Stimulated activated naive B cell treated with anti-CD40 and anti-IgM and Interleukin-4, amounts not matched to agents 10 μg/mL and 1 μg/mL and 100 μg/mL, for 72 hours (primary cell): ENCODE measurements around the gene OSBPL10.
"Not testable (repeated sequence)": the region's sequence is repeated elsewhere in the genome, so short reads cannot be mapped to it uniquely, and the experiment has no call there.

Experiments used
- ATAC-seq, 2 donors: fragments of 150-1000 bp; cut with Tn5 transposase; replicated peaks; 2 replicates each; pipeline ENCODE4 v1.10.0; 2021; ENCODE audit warnings: moderate library complexity in 1 of 2
- DNase-seq: peaks from one replicate; pipeline ENCODE4 v3.0.0; 2021
- H3K27ac Mint-ChIP-seq: one replicate; pipeline ENCODE4 v1.8.0; 2022; ENCODE audit warnings: mild to moderate bottlenecking, mixed read lengths
- H3K27me3 Mint-ChIP-seq, 2 donors: one replicate each; pipeline ENCODE4 v1.8.0; 2022; ENCODE audit warnings: mixed read lengths in 2 of 2
- H3K36me3 Mint-ChIP-seq, 2 donors: one replicate each; pipeline ENCODE4 v1.8.0; 2022; ENCODE audit warnings: mixed read lengths in 2 of 2, mild to moderate bottlenecking in 1 of 2
- H3K4me1 Mint-ChIP-seq, 2 donors: one replicate each; pipeline ENCODE4 v1.8.0; 2022; ENCODE audit warnings: mixed read lengths in 2 of 2, mild to moderate bottlenecking in 1 of 2
- H3K4me3 Mint-ChIP-seq, 2 donors: one replicate each; pipeline ENCODE4 v1.8.0; 2022; ENCODE audit warnings: mild to moderate bottlenecking in 2 of 2, mixed read lengths in 2 of 2, moderate library complexity in 1 of 2
- H3K9me3 Mint-ChIP-seq, 2 donors: one replicate each; pipeline ENCODE4 v1.8.0; 2022; ENCODE audit warnings: mixed read lengths in 2 of 2, mild to moderate bottlenecking in 1 of 2

OSBPL10 gene

GRCh38 chr3:31798840-31799239, 182.2 kb downstream of the OSBPL10 start:
- H3K27ac Mint-ChIP-seq = peak overlapping the region; percentile 60
- peaks cover 18 to 38% of the 10 kb centered on the region in 2 donors for H3K36me3 Mint-ChIP-seq
- H3K27me3 Mint-ChIP-seq = no peaks in the 10 kb centered on the region
- H3K4me3 Mint-ChIP-seq = no peak overlapping the region
- ATAC-seq (no peak), DNase-seq (no peak)
- peaks cover 25 to 45% of the 10 kb centered on the region in 2 donors for H3K4me1 Mint-ChIP-seq
- H3K9me3 Mint-ChIP-seq = peaks cover 0 to 4% of the 10 kb centered on the region in 2 donors

GRCh38 chr3:31793821-31794220, 187.2 kb downstream of the OSBPL10 start:
- Mint-ChIP-seq H3K4me3 (no peak overlapping the region), H3K27me3 (no peaks in the 10 kb centered on the region), H3K9me3 (peaks cover 0 to 4% of the 10 kb centered on the region in 2 donors), H3K36me3 (peaks cover 35 to 58% of the 10 kb centered on the region in 2 donors), H3K4me1 (peaks cover 19 to 40% of the 10 kb centered on the region in 2 donors), H3K27ac (no peak overlapping the region)
- ATAC-seq (no peak), DNase-seq (no peak)

GRCh38 chr3:31791090-31791430, 190.0 kb downstream of the OSBPL10 start:
- Mint-ChIP-seq H3K27ac (no peak overlapping the region), H3K36me3 (peaks cover 34 to 49% of the 10 kb centered on the region in 2 donors), H3K27me3 (no peaks in the 10 kb centered on the region), H3K9me3 (peaks cover 0 to 2% of the 10 kb centered on the region in 2 donors), H3K4me1 (peaks cover 19 to 34% of the 10 kb centered on the region in 2 donors), H3K4me3 (no peak overlapping the region)
- no peak for ATAC-seq
- DNase-seq = no peak

GRCh38 chr3:31790193-31791089, 190.6 kb downstream of the OSBPL10 start:
- Mint-ChIP-seq H3K27me3 (no peaks in the 10 kb centered on the region), H3K4me3 (no peak overlapping the region), H3K4me1 (peaks cover 14 to 31% of the 10 kb centered on the region in 2 donors), H3K9me3 (peaks cover 0 to 2% of the 10 kb centered on the region in 2 donors), H3K27ac (no peak overlapping the region), H3K36me3 (peaks cover 30 to 43% of the 10 kb centered on the region in 2 donors)
- DNase-seq = no peak
- ATAC-seq = no peak

GRCh38 chr3:31789429-31789828, 191.6 kb downstream of the OSBPL10 start:
- H3K4me3 Mint-ChIP-seq = no peak overlapping the region
- ATAC-seq (no peak), DNase-seq (no peak)
- peak overlapping the region; percentile 70 for H3K27ac Mint-ChIP-seq
- H3K9me3 Mint-ChIP-seq = no peaks in the 10 kb centered on the region
- peaks cover 26 to 40% of the 10 kb centered on the region in 2 donors for H3K36me3 Mint-ChIP-seq
- H3K4me1 Mint-ChIP-seq = peaks cover 11 to 26% of the 10 kb centered on the region in 2 donors
- H3K27me3 Mint-ChIP-seq = no peaks in the 10 kb centered on the region

GRCh38 chr3:31785734-31786133, 195.3 kb downstream of the OSBPL10 start:
- DNase-seq (no peak), ATAC-seq (no peak)
- Mint-ChIP-seq H3K27me3 (no peaks in the 10 kb centered on the region), H3K4me3 (no peak overlapping the region), H3K4me1 (peaks cover 8 to 19% of the 10 kb centered on the region in 2 donors), H3K27ac (no peak overlapping the region), H3K36me3 (peaks cover 19 to 54% of the 10 kb centered on the region in 2 donors), H3K9me3 (peaks cover 0 to 8% of the 10 kb centered on the region in 2 donors)

- Mint-ChIP-seq H3K4me3 (no peak overlapping the region), H3K4me1 (peaks cover 6 to 20% of the 10 kb centered on the region in 2 donors), H3K36me3 (peaks cover 20 to 53% of the 10 kb centered on the region in 2 donors), H3K9me3 (peaks cover 0 to 11% of the 10 kb centered on the region in 2 donors), H3K27me3 (no peaks in the 10 kb centered on the region), H3K27ac (no peak overlapping the region)
- DNase-seq (no peak), ATAC-seq (no peak)
Observed at GRCh38 chr3:31785286-31785685, 195.8 kb downstream of the OSBPL10 start.

DNA sequence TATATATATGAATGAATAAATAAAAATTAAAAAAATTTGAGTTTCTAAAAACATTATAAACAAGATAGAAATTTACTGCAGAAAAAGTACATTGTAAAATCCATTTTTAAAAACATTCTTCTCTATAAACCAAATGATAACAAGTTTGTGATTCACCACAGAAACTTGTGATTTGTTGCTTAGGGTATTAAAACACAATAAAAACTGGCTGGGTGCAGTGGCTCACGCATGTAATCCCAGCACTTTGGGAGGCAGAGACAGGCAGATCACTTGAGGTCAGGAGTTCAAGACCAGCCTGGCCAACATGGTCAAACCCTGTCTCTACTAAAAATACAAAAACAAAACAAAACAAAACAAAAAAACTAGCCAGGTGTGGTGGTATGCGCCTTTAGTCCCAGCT, 197.2 kb downstream of the OSBPL10 start:
- H3K4me3 Mint-ChIP-seq, ATAC-seq, DNase-seq, H3K27me3 Mint-ChIP-seq, H3K27ac Mint-ChIP-seq: not testable (repeated sequence)
- Mint-ChIP-seq H3K36me3 (peaks cover 30 to 53% of the 10 kb centered on the region in 2 donors), H3K4me1 (peaks cover 14 to 28% of the 10 kb centered on the region in 2 donors), H3K9me3 (peaks cover 7 to 19% of the 10 kb centered on the region in 2 donors)

DNA sequence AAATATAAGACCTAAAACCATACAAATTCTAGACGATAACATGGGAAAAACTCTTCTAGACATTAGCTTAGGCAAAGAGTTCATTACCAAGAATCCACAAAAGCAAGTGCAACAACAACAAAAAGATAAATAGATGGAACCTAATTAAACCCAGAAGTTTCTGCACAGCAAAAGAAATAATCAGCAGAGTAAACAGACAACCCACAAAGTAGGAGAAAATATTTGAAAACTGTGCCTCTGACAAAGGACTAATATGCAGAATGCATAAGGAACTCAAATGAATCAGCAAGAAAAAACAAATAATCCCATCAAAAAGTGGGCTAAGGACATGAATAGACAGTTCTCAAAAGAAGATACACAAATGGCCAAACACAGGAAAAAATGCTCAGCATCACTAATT, 198.8 kb downstream of the OSBPL10 start:
- Mint-ChIP-seq H3K4me1 (peaks cover 21 to 42% of the 10 kb centered on the region in 2 donors), H3K9me3 (peaks cover 7 to 21% of the 10 kb centered on the region in 2 donors), H3K36me3 (peaks cover 31 to 54% of the 10 kb centered on the region in 2 donors)
- not testable (repeated sequence) for ATAC-seq, H3K4me3 Mint-ChIP-seq, H3K27me3 Mint-ChIP-seq, H3K27ac Mint-ChIP-seq, DNase-seq

DNA sequence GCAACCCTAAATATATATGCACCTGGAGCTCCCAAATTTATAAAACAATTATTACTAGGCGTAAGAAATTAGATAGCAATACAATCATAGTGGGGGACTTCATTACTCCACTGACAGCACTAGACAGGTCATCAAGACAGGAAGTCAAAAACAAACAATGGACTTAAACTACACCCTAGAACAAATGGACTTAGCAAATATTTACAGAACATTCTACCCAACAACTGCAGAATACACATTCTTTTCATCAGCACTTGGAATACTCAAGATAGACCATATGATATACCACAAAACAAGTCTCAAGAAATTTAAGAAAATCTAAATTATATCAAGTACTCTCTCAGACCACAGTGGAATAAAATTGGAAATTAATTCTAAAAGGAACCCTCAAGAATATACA, 201.5 kb downstream of the OSBPL10 start:
- H3K27me3 Mint-ChIP-seq = no peaks in the 10 kb centered on the region
- no peak overlapping the region for H3K27ac Mint-ChIP-seq
- peaks cover 27 to 50% of the 10 kb centered on the region in 2 donors for H3K4me1 Mint-ChIP-seq
- ATAC-seq (no peak), DNase-seq (no peak)
- H3K4me3 Mint-ChIP-seq = no peak overlapping the region
- H3K9me3 Mint-ChIP-seq = peaks cover 7 to 21% of the 10 kb centered on the region in 2 donors
- H3K36me3 Mint-ChIP-seq = peaks cover 38 to 65% of the 10 kb centered on the region in 2 donors

GRCh38 chr3:31777887-31778286, 203.2 kb downstream of the OSBPL10 start:
- ATAC-seq = peak in 1 of 2 donors; percentile 18
- Mint-ChIP-seq H3K4me3 (no peak overlapping the region), H3K4me1 (peaks cover 34 to 57% of the 10 kb centered on the region in 2 donors), H3K27ac (no peak overlapping the region), H3K9me3 (peaks cover 7 to 21% of the 10 kb centered on the region in 2 donors), H3K27me3 (no peaks in the 10 kb centered on the region), H3K36me3 (peaks cover 40 to 63% of the 10 kb centered on the region in 2 donors)
- DNase-seq = no peak

GRCh38 chr3:31777092-31777491, 204.0 kb downstream of the OSBPL10 start:
- Mint-ChIP-seq H3K9me3 (peaks cover 7 to 17% of the 10 kb centered on the region in 2 donors), H3K4me1 (peaks cover 36 to 65% of the 10 kb centered on the region in 2 donors), H3K27me3 (no peaks in the 10 kb centered on the region), H3K36me3 (peaks cover 36 to 59% of the 10 kb centered on the region in 2 donors), H3K27ac (no peak overlapping the region), H3K4me3 (no peak overlapping the region)
- DNase-seq = no peak
- peak in 1 of 2 donors; percentile 18 for ATAC-seq

DNA sequence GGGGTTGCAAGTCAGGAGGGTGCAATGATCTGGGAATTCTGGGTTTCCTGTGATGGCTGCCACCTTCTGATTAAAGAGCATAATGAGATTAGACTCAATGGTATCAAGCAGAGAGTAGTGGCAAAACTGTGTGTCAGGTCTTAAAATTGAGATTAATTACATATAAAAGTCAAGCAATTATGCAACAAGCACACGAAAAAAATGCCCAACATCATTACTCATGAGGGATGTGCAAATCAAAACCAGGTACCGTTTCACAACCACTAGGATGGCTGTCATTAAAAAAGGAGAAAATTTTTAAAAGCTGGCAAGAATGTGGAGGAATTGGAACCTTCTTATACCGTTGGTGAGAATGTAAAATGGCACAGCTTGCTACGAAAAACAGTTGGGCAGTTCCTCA, 205.0 kb downstream of the OSBPL10 start:
- Mint-ChIP-seq H3K36me3 (peaks cover 34 to 48% of the 10 kb centered on the region in 2 donors), H3K4me3 (no peak overlapping the region), H3K9me3 (peaks cover 7 to 13% of the 10 kb centered on the region in 2 donors), H3K27me3 (no peaks in the 10 kb centered on the region), H3K27ac (no peak overlapping the region), H3K4me1 (peaks cover 36 to 66% of the 10 kb centered on the region in 2 donors)
- no peak for DNase-seq
- no peak for ATAC-seq

DNA sequence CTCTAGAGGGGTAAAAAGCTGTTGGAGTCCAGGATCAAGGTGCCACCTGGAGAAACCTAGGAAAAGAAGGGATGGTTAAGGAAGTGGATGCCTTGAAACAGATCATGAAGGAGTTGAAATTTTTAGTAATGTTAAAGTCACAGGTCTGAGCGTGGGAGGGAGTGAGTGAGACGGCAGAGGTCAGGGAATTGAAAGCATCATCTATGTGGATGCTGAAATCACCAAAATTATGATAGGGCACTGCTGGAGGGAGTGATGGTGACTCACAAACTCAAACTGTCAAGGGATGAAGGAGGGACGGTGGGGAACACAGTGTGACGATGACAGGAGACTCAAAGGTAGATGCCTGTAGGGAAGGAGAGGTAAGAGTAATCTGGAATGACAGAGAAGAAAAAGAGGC, 205.7 kb downstream of the OSBPL10 start:
- ATAC-seq = no peak
- peaks cover 31 to 44% of the 10 kb centered on the region in 2 donors for H3K36me3 Mint-ChIP-seq
- DNase-seq = no peak
- no peaks in the 10 kb centered on the region for H3K27me3 Mint-ChIP-seq
- no peak overlapping the region for H3K4me3 Mint-ChIP-seq
- H3K4me1 Mint-ChIP-seq = peaks cover 35 to 60% of the 10 kb centered on the region in 2 donors
- H3K9me3 Mint-ChIP-seq = peaks cover 7 to 11% of the 10 kb centered on the region in 2 donors
- H3K27ac Mint-ChIP-seq = peak overlapping the region; percentile 57
